ENCODE results near the gene RPP25L. TPM values are rescaled to one million over a fixed set of nuclear protein-coding genes. Genes with fewer than 3 reads are reported as not detected.

RPP25L gene
- total RNA-seq, 1 donor, result 19.2 TPM

GRCh38 chr9:34591917-34592866 lies 19.7 kb downstream of the RPP25L start:
- Histone ChIP-seq H3K27ac (ENCODE audit: low read depth, low read length) (no peak overlapping the region), H3K4me1 (ENCODE audit: insufficient read depth, low read length) (no peaks in the 10 kb centered on the region), H3K36me3 (ENCODE audit: insufficient read depth, low read length) (no peaks in the 10 kb centered on the region), H3K4me2 (ENCODE audit: insufficient read depth, low read length) (no peak overlapping the region), H3K27me3 (ENCODE audit: insufficient read depth, low read length) (peaks cover 74% of the 10 kb centered on the region), H3K9me3 (ENCODE audit: low read depth, low read length) (no peaks in the 10 kb centered on the region), H3K4me3 (ENCODE audit: insufficient read depth, low read length) (no peak overlapping the region), H3K79me2 (ENCODE audit: insufficient read depth, low read length) (no peaks in the 10 kb centered on the region), H2AFZ (ENCODE audit: low read length) (no peak overlapping the region), H4K20me1 (ENCODE audit: insufficient read depth, low read length) (peaks cover 5% of the 10 kb centered on the region)
- TF ChIP-seq, protein P1, sequence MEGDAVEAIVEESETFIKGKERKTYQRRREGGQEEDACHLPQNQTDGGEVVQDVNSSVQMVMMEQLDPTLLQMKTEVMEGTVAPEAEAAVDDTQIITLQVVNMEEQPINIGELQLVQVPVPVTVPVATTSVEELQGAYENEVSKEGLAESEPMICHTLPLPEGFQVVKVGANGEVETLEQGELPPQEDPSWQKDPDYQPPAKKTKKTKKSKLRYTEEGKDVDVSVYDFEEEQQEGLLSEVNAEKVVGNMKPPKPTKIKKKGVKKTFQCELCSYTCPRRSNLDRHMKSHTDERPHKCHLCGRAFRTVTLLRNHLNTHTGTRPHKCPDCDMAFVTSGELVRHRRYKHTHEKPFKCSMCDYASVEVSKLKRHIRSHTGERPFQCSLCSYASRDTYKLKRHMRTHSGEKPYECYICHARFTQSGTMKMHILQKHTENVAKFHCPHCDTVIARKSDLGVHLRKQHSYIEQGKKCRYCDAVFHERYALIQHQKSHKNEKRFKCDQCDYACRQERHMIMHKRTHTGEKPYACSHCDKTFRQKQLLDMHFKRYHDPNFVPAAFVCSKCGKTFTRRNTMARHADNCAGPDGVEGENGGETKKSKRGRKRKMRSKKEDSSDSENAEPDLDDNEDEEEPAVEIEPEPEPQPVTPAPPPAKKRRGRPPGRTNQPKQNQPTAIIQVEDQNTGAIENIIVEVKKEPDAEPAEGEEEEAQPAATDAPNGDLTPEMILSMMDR (IDR thresholded peaks at IDR 0.05; ENCODE audit: extremely low read depth, low read depth, low read length), result no peak
- DNase-seq (ENCODE audit: insufficient read length, low spot score, missing footprints), result peak; percentile 88

DNA sequence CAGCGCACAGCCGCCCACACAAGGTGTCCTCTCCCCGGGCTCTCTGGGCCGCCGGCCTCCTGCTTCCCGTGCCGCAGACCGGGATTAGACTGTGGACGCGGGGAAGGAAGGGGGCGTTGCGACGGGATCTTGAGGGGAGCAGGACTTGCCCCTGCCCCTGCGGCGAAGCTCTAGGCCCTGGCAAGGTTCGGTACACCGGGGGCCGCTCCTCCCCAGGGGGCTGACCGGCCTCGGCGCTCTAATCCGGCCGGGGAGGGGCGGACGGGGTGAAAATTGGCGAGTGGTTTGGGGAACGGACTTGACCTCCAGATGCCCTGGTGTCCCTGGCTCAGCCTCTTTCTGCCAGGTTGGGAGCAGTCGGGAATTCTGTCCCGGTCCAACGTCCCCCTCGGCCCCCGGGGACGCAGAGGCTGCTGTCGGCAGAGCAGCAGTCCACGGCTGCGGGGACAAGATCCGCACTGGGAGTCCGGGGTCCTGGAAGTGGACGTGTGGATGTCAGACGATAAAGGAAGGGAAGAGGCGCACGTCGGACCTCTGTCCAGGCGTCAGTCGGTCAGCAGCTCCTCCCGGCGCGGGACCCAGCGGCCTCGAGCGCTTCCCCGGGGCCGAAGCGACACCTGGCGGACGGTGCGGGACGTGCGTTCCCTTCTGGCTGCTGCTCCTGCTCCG lies 20.5 kb downstream of the RPP25L start:
- H4K20me1 ChIP-seq (ENCODE audit: insufficient read depth, low read length), result peaks cover 5% of the 10 kb centered on the region
- H3K27me3 ChIP-seq (ENCODE audit: insufficient read depth, low read length), result peaks cover 79% of the 10 kb centered on the region
- H3K4me2 ChIP-seq (ENCODE audit: insufficient read depth, low read length), result peak overlapping the region; percentile 48
- no peaks in the 10 kb centered on the region for H3K36me3 ChIP-seq (ENCODE audit: insufficient read depth, low read length)
- DNase-seq (ENCODE audit: insufficient read length, low spot score, missing footprints), result peak; percentile 99
- peak overlapping the region; percentile 35 for H2AFZ ChIP-seq (ENCODE audit: low read length)
- TF ChIP-seq, protein P1 (IDR thresholded peaks at IDR 0.05; ENCODE audit: extremely low read depth, low read depth, low read length), result peak; percentile 74
- no peak overlapping the region for H3K27ac ChIP-seq (ENCODE audit: low read depth, low read length)
- no peaks in the 10 kb centered on the region for H3K4me1 ChIP-seq (ENCODE audit: insufficient read depth, low read length)
- H3K79me2 ChIP-seq (ENCODE audit: insufficient read depth, low read length), result no peaks in the 10 kb centered on the region
- H3K9me3 ChIP-seq (ENCODE audit: low read depth, low read length), result no peaks in the 10 kb centered on the region
- peak overlapping the region; percentile 40 for H3K4me3 ChIP-seq (ENCODE audit: insufficient read depth, low read length)

- peaks cover 81% of the 10 kb centered on the region for H3K27me3 ChIP-seq (ENCODE audit: insufficient read depth, low read length)
- H3K4me1 ChIP-seq (ENCODE audit: insufficient read depth, low read length), result no peaks in the 10 kb centered on the region
- peak overlapping the region; percentile 40 for H3K4me2 ChIP-seq (ENCODE audit: insufficient read depth, low read length)
Measured at GRCh38 chr9:34590381-34591247, 21.3 kb downstream of the RPP25L start.

More at GRCh38 chr9:34590381-34591247, 21.3 kb downstream of the RPP25L start:
- TF ChIP-seq, protein P1 (IDR thresholded peaks at IDR 0.05; ENCODE audit: extremely low read depth, low read depth, low read length), result no peak
- no peaks in the 10 kb centered on the region for H3K9me3 ChIP-seq (ENCODE audit: low read depth, low read length)
- peak; percentile 95 for DNase-seq (ENCODE audit: insufficient read length, low spot score, missing footprints)
- H3K4me3 ChIP-seq (ENCODE audit: insufficient read depth, low read length), result peak overlapping the region; percentile 40
- no peaks in the 10 kb centered on the region for H3K79me2 ChIP-seq (ENCODE audit: insufficient read depth, low read length)
- H2AFZ ChIP-seq (ENCODE audit: low read length), result no peak overlapping the region
- H3K27ac ChIP-seq (ENCODE audit: low read depth, low read length), result no peak overlapping the region
- H4K20me1 ChIP-seq (ENCODE audit: insufficient read depth, low read length), result peaks cover 5% of the 10 kb centered on the region
- H3K36me3 ChIP-seq (ENCODE audit: insufficient read depth, low read length), result no peaks in the 10 kb centered on the region
